HepG2 (cell line): ENCODE results near the gene GOLGA7B. TPM values are rescaled to one million over a fixed set of nuclear protein-coding genes. Genes with fewer than 3 reads are reported as not detected.

Source experiments
- AGO1 ChIP-seq: fragments of 200-400 bp; formaldehyde crosslinking; IDR thresholded peaks from 2 replicates; pipeline ENCODE4 v1.6.1; 2017; ENCODE audit warnings: mild to moderate bottlenecking, low read depth, low read length, moderate library complexity; ENCODE audit not compliant: poor library complexity, severe bottlenecking
- ATF5 ChIP-seq: sonication (generic); formaldehyde crosslinking; IDR thresholded peaks from 2 replicates; pipeline ENCODE4 v1.4.0; 2020; ENCODE audit warnings: mild to moderate bottlenecking, low read depth, missing genetic modification reagents
- BORCS8-MEF2B ChIP-seq: sonication (generic); formaldehyde crosslinking; IDR thresholded peaks from 2 replicates; pipeline ENCODE4 v1.8.0; 2022; ENCODE audit warnings: mild to moderate bottlenecking, missing genetic modification reagents
- KLF12 ChIP-seq: sonication (generic); formaldehyde crosslinking; IDR thresholded peaks from 2 replicates; pipeline ENCODE4 v1.4.0; 2020; ENCODE audit warnings: missing genetic modification reagents, borderline replicate concordance
- MAFG ChIP-seq: sonication (generic); formaldehyde crosslinking; IDR thresholded peaks from 2 replicates; pipeline ENCODE4 v1.5.1; 2020; ENCODE audit warnings: mild to moderate bottlenecking, missing genetic modification reagents
- MEF2D ChIP-seq: sonication (generic); formaldehyde crosslinking; IDR thresholded peaks from 2 replicates; pipeline ENCODE4 v1.5.1; 2020; ENCODE audit warnings: mild to moderate bottlenecking, missing genetic modification reagents
- SCMH1 ChIP-seq: sonication (generic); formaldehyde crosslinking; IDR thresholded peaks from 2 replicates; pipeline ENCODE4 v1.9.0; 2021; ENCODE audit warnings: missing genetic modification reagents, mild to moderate bottlenecking, borderline replicate concordance
- SKI ChIP-seq: fragments of 450-650 bp; IDR thresholded peaks from one replicate; pipeline ENCODE4 v1.6.1; 2018; ENCODE audit warnings: mild to moderate bottlenecking; ENCODE audit not compliant: partially characterized antibody
- SNAPC2 ChIP-seq: sonication (generic); formaldehyde crosslinking; IDR thresholded peaks from 2 replicates; pipeline ENCODE4 v1.8.1; 2022; ENCODE audit warnings: mild to moderate bottlenecking, missing genetic modification reagents
- SPEN ChIP-seq: sonication (generic); formaldehyde crosslinking; IDR thresholded peaks from 2 replicates; pipeline ENCODE4 v1.5.1; 2020; ENCODE audit warnings: low read depth, mild to moderate bottlenecking, missing genetic modification reagents
- ZBTB4 ChIP-seq: sonication (generic); formaldehyde crosslinking; IDR thresholded peaks from 2 replicates; pipeline ENCODE4 v1.4.0; 2020; ENCODE audit warnings: missing genetic modification reagents, mild to moderate bottlenecking, borderline replicate concordance
- ZBTB8A ChIP-seq: sonication (generic); formaldehyde crosslinking; IDR thresholded peaks from 2 replicates; pipeline ENCODE4 v1.4.0; 2020; ENCODE audit warnings: mild to moderate bottlenecking, low read depth, missing genetic modification reagents, borderline replicate concordance
- ZFP41 ChIP-seq: sonication (generic); formaldehyde crosslinking; IDR thresholded peaks from 2 replicates; pipeline ENCODE4 v1.4.0; 2020; ENCODE audit warnings: mild to moderate bottlenecking, missing genetic modification reagents, borderline replicate concordance
- ZKSCAN8 ChIP-seq: IDR thresholded peaks from 2 replicates; pipeline ENCODE4 v1.6.1; 2016; ENCODE audit warnings: borderline replicate concordance, missing genetic modification reagents, missing compliant biosample characterization
- ZNF10 ChIP-seq: sonication (generic); formaldehyde crosslinking; IDR thresholded peaks from 2 replicates; pipeline ENCODE4 v1.4.0; 2020; ENCODE audit warnings: mild to moderate bottlenecking, low read depth, missing genetic modification reagents, borderline replicate concordance
- ZNF513 ChIP-seq: sonication (generic); formaldehyde crosslinking; conservative IDR thresholded peaks from 2 replicates; pipeline ENCODE4 v1.5.0; 2020; ENCODE audit warnings: missing genetic modification reagents
- polyA plus RNA-seq, 8 experiments: library from polyadenylated mRNA; depleted of rRNA in 3 of 8; stranded (reverse) in 7 of 8; unstranded in 1 of 8; fragments of >200 nt; fragmentation: Illumina TruSeq in 4 of 8; extraction: Trizol in 4 of 8; gene quantifications; 2 replicates each; pipeline versions ENCODE4 v1.2.1 to v1.2.3, GENCODE V29; 2011 to 2016; ENCODE audit warnings: low read depth in 4 of 8, missing spikeins in 1 of 8, mixed read lengths in 1 of 8; ENCODE audit not compliant: insufficient read depth in 1 of 8
- total RNA-seq, 5 experiments: library from RNA; depleted of rRNA; stranded (reverse); fragments of >200 nt; fragmentation: Illumina TruSeq; extraction: Trizol; gene quantifications; 2 replicates each; pipeline ENCODE4 v1.2.3, GENCODE V29; 2016; ENCODE audit warnings: low read depth in 1 of 5
- TF ChIP-seq, protein P1 (sequence below): sonication (generic); formaldehyde crosslinking; IDR thresholded peaks from 2 replicates; pipeline ENCODE4 v1.8.1; 2023; ENCODE audit warnings: missing genetic modification reagents, inconsistent platforms, borderline replicate concordance

GOLGA7B gene
- total and polyA plus RNA-seq, 2 of the 13 experiments (the other 11 are each of a cell fraction or from before 2014, with no cell fraction given), result not detected

DNA sequence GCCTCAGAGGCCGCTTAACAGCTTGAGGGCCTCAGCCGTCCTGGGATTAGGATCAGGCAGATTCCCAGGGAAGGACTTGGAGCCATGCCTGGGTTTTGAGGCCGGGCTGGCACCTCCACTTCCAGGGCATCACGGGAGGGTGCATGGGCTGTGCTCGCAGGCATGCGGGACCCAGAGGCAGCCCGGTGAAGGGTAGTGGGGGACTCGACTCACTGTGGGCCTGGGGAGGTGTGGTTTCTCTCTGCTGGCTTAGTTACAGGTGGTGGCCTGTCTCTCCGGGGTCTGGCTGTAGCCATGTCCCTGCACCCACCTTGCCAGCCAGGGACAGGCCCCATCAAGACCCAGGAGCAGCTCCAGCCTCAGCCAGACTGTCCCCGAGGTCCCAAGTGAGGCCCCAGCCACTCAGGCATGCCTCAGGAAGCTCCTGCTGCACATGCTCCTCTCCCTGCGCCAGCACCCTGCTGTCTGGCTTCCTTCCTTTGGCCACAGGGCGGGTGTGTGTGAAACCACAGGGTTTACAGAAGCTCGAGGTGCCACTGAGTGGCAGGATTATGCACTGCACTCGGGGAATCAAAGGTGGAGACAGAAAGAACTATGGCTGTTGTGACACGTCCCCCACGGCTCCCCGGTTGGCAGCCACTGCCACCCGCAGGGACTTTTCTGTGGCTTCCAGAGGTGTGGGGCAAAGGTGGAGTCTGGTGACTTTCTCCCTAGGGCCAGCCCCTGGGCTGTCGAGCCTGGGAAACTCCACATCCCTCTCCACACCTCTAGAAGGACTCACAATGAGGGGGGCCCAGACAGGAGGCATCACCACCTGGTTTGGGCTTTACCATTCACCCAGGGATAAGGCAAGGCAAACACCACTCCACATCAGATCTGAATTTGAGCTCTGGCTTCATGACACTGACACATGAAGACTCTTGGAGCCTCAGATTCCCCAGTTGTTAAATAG lies 19.7 kb downstream of the GOLGA7B start (continued):
- TF ChIP-seq SPEN (CRISPR knock-in tag), result no peak
- TF ChIP-seq SNAPC2, result no peak
- TF ChIP-seq MAFG (CRISPR knock-in tag), result no peak
- no peak for TF ChIP-seq ATF5
- 0 out of 2 replicates have a peak, but pooled peaks have one; percentile 36 for TF ChIP-seq ZFP41 (CRISPR knock-in tag)
- no peak for TF ChIP-seq MEF2D (CRISPR knock-in tag)
- TF ChIP-seq SKI, result no peak
- no peak for TF ChIP-seq ZBTB4 (CRISPR knock-in tag)
- TF ChIP-seq SCMH1 (CRISPR knock-in tag), result no peak
- TF ChIP-seq ZKSCAN8 (CRISPR knock-in tag), result no peak
- no peak for TF ChIP-seq KLF12 (CRISPR knock-in tag)
- TF ChIP-seq, protein P1, sequence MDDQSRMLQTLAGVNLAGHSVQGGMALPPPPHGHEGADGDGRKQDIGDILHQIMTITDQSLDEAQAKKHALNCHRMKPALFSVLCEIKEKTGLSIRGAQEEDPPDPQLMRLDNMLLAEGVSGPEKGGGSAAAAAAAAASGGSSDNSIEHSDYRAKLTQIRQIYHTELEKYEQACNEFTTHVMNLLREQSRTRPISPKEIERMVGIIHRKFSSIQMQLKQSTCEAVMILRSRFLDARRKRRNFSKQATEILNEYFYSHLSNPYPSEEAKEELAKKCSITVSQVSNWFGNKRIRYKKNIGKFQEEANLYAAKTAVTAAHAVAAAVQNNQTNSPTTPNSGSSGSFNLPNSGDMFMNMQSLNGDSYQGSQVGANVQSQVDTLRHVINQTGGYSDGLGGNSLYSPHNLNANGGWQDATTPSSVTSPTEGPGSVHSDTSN, result no peak
- TF ChIP-seq ZBTB8A, result no peak
- no peak for TF ChIP-seq ZNF10 (CRISPR knock-in tag)
- TF ChIP-seq ZNF513 (CRISPR knock-in tag), result no peak
- no peak for TF ChIP-seq AGO1
- TF ChIP-seq BORCS8-MEF2B (CRISPR knock-in tag), result 0 out of 2 replicates have a peak, but pooled peaks have one; percentile 43
